CD4-positive, CD25-positive, alpha-beta regulatory T cell (primary cell): ENCODE results near the gene KRTAP5-4. TPM values are rescaled to one million over a fixed set of nuclear protein-coding genes. Genes with fewer than 3 reads are reported as not detected.

Source experiments
- ATAC-seq, 2 donors: fragments of 150-1000 bp; cut with Tn5 transposase; one replicate each; pipeline ENCODE4 v1.10.0; 2021; ENCODE audit warnings: low read depth in 2 of 2, moderate number of reproducible peaks in 2 of 2, moderate library complexity in 1 of 2
- DNase-seq, 3 donors: peaks; one replicate each; pipeline versions ENCODE4 v3.0.0 to v3.0.0-alpha.2; 2012 to 2022; ENCODE audit warnings: mixed read lengths in 1 of 3
- H3K27ac ChIP-seq: one replicate; pipeline ENCODE4 v1.7.0; 2013; ENCODE audit warnings: mild to moderate bottlenecking, low read length; ENCODE audit not compliant: insufficient read depth, poor library complexity, severe bottlenecking
- H3K27me3 ChIP-seq: one replicate; pipeline ENCODE4 v1.7.0; 2013; ENCODE audit warnings: low read length; ENCODE audit not compliant: control insufficient read depth, insufficient read depth
- H3K36me3 ChIP-seq: one replicate; pipeline ENCODE4 v1.7.0; 2013; ENCODE audit warnings: mild to moderate bottlenecking, low read length, moderate library complexity; ENCODE audit not compliant: control insufficient read depth, insufficient read depth
- H3K4me1 ChIP-seq: 2 replicates; pipeline ENCODE4 v1.7.0; 2013; ENCODE audit warnings: mild to moderate bottlenecking, low read length; ENCODE audit not compliant: insufficient read depth, control insufficient read depth, poor library complexity, severe bottlenecking
- H3K4me3 ChIP-seq: one replicate; pipeline ENCODE4 v1.7.0; 2013; ENCODE audit warnings: low read depth, mild to moderate bottlenecking, low read length, moderate library complexity
- H3K9me3 ChIP-seq, 2 experiments: 1 replicate in 1 of 2; 2 replicates in 1 of 2; pipeline ENCODE4 v1.7.0; 2013; ENCODE audit warnings: low read length in 2 of 2, mild to moderate bottlenecking in 1 of 2, moderate library complexity in 1 of 2; ENCODE audit not compliant: control insufficient read depth in 2 of 2
- H3K27ac Mint-ChIP-seq, 3 donors: one replicate each; pipeline ENCODE4 v1.8.0; 2020 to 2022; ENCODE audit warnings: mild to moderate bottlenecking in 3 of 3, mixed read lengths in 3 of 3, moderate library complexity in 2 of 3
- H3K27me3 Mint-ChIP-seq: one replicate; pipeline ENCODE4 v1.8.0; 2022; ENCODE audit warnings: mild to moderate bottlenecking, mixed read lengths
- H3K36me3 Mint-ChIP-seq: one replicate; pipeline ENCODE4 v1.8.0; 2020; ENCODE audit warnings: mixed read lengths
- H3K4me1 Mint-ChIP-seq, 4 donors: one replicate each; pipeline ENCODE4 v1.8.0; 2020 to 2022; ENCODE audit warnings: mixed read lengths in 4 of 4, mild to moderate bottlenecking in 1 of 4
- H3K4me3 Mint-ChIP-seq, 4 donors: one replicate each; pipeline ENCODE4 v1.8.0; 2020 to 2022; ENCODE audit warnings: mild to moderate bottlenecking in 4 of 4, mixed read lengths in 4 of 4, moderate library complexity in 3 of 4
- H3K9me3 Mint-ChIP-seq, 7 donors: one replicate each; pipeline ENCODE4 v1.8.0; 2020 to 2022; ENCODE audit warnings: mixed read lengths in 7 of 7, mild to moderate bottlenecking in 3 of 7, moderate library complexity in 2 of 7
- polyA plus RNA-seq, 4 donors: library from polyadenylated mRNA; unstranded; fragments of 300-500 nt; fragmentation: Illumina TruSeq; gene quantifications; one replicate each; pipeline ENCODE4 v1.2.3, GENCODE V29; 2021
- total RNA-seq: library from RNA; stranded (reverse); gene quantifications from one replicate; pipeline ENCODE4 v1.2.3, GENCODE V29; 2022

KRTAP5-4 gene
- total and polyA plus RNA-seq, 5 donors from 2014 or later = not detected

- H3K27ac Mint-ChIP-seq = no peak overlapping the region
- Histone ChIP-seq H3K27ac (no peak overlapping the region), H3K4me3 (no peak overlapping the region), H3K27me3 (no peaks in the 10 kb centered on the region), H3K36me3 (no peaks in the 10 kb centered on the region), H3K4me1 (no peaks in the 10 kb centered on the region), H3K9me3 (no peaks in the 10 kb centered on the region)
- no peak overlapping the region for H3K4me3 Mint-ChIP-seq
- ATAC-seq (no peak), DNase-seq (no peak)
- H3K4me1 Mint-ChIP-seq = peaks cover 0 to 9% (median 1%) of the 10 kb centered on the region in 4 donors
- no peaks in the 10 kb centered on the region for H3K36me3 Mint-ChIP-seq
- H3K9me3 Mint-ChIP-seq = peaks cover 0 to 2% (median 0%) of the 10 kb centered on the region in 7 donors
- peaks cover 19% of the 10 kb centered on the region for H3K27me3 Mint-ChIP-seq
These were observed 16.4 kb upstream of the KRTAP5-4 start for GRCh38 chr11:1638344-1638743.

- DNase-seq (no peak), ATAC-seq (no peak)
- Histone ChIP-seq H3K9me3 (no peaks in the 10 kb centered on the region), H3K4me3 (no peak overlapping the region), H3K4me1 (no peaks in the 10 kb centered on the region), H3K27ac (no peak overlapping the region), H3K36me3 (no peaks in the 10 kb centered on the region), H3K27me3 (no peaks in the 10 kb centered on the region)
- Mint-ChIP-seq H3K4me3 (no peak overlapping the region), H3K4me1 (peaks cover 0 to 9% (median 2%) of the 10 kb centered on the region in 4 donors), H3K27me3 (peaks cover 23% of the 10 kb centered on the region), H3K9me3 (peaks cover 0 to 2% (median 0%) of the 10 kb centered on the region in 7 donors), H3K36me3 (no peaks in the 10 kb centered on the region), H3K27ac (no peak overlapping the region)
These were observed 15.7 kb upstream of the KRTAP5-4 start for GRCh38 chr11:1637628-1638027.

- Mint-ChIP-seq H3K9me3 (peaks cover 0 to 2% (median 0%) of the 10 kb centered on the region in 7 donors), H3K27me3 (peaks cover 31% of the 10 kb centered on the region), H3K4me3 (no peak overlapping the region), H3K4me1 (peaks cover 0 to 9% (median 6%) of the 10 kb centered on the region in 4 donors), H3K36me3 (no peaks in the 10 kb centered on the region), H3K27ac (no peak overlapping the region)
- Histone ChIP-seq H3K4me1 (no peaks in the 10 kb centered on the region), H3K4me3 (no peak overlapping the region), H3K9me3 (no peaks in the 10 kb centered on the region), H3K36me3 (no peaks in the 10 kb centered on the region), H3K27ac (no peak overlapping the region), H3K27me3 (no peaks in the 10 kb centered on the region)
- DNase-seq = no peak
- ATAC-seq = no peak
These were observed 14.5 kb upstream of the KRTAP5-4 start for GRCh38 chr11:1636291-1636950.

GRCh38 chr11:1633864-1634263 is 11.9 kb upstream of the KRTAP5-4 start:
- H3K4me1 Mint-ChIP-seq = peaks cover 0 to 19% (median 2%) of the 10 kb centered on the region in 4 donors
- no peak for DNase-seq

GRCh38 chr11:1632053-1632714 is 10.2 kb upstream of the KRTAP5-4 start:
- no peak overlapping the region for H3K27ac Mint-ChIP-seq
- DNase-seq (no peak), ATAC-seq (no peak)
- no peaks in the 10 kb centered on the region for H3K36me3 Mint-ChIP-seq
- no peaks in the 10 kb centered on the region for H3K9me3 ChIP-seq
- no peaks in the 10 kb centered on the region for H3K27me3 ChIP-seq
- H3K4me1 Mint-ChIP-seq = peaks cover 0 to 20% (median 2%) of the 10 kb centered on the region in 4 donors
- H3K27me3 Mint-ChIP-seq = peaks cover 32% of the 10 kb centered on the region
- no peaks in the 10 kb centered on the region for H3K36me3 ChIP-seq
- no peak overlapping the region for H3K27ac ChIP-seq
- H3K4me3 ChIP-seq = no peak overlapping the region
- H3K9me3 Mint-ChIP-seq = peaks cover 0 to 2% (median 0%) of the 10 kb centered on the region in 7 donors
- peak overlapping the region in 1 of 4 donors; percentile 1 for H3K4me3 Mint-ChIP-seq
- peaks cover 9% of the 10 kb centered on the region for H3K4me1 ChIP-seq

More at GRCh38 chr11:1633864-1634263, 11.9 kb upstream of the KRTAP5-4 start:
- Mint-ChIP-seq H3K27ac (no peak overlapping the region), H3K36me3 (no peaks in the 10 kb centered on the region), H3K27me3 (peaks cover 23% of the 10 kb centered on the region), H3K4me3 (no peak overlapping the region), H3K9me3 (peaks cover 0 to 2% (median 0%) of the 10 kb centered on the region in 7 donors)
- no peak for ATAC-seq
- Histone ChIP-seq H3K36me3 (no peaks in the 10 kb centered on the region), H3K4me1 (peaks cover 5% of the 10 kb centered on the region), H3K27me3 (no peaks in the 10 kb centered on the region), H3K27ac (no peak overlapping the region), H3K4me3 (no peak overlapping the region), H3K9me3 (no peaks in the 10 kb centered on the region)

GRCh38 chr11:1631066-1631568 is 9.2 kb upstream of the KRTAP5-4 start:
- Histone ChIP-seq H3K27me3 (no peaks in the 10 kb centered on the region), H3K9me3 (no peaks in the 10 kb centered on the region), H3K27ac (no peak overlapping the region), H3K36me3 (no peaks in the 10 kb centered on the region), H3K4me1 (peaks cover 9% of the 10 kb centered on the region), H3K4me3 (no peak overlapping the region)
- no peak overlapping the region for H3K4me3 Mint-ChIP-seq
- DNase-seq (no peak), ATAC-seq (no peak)
- no peaks in the 10 kb centered on the region for H3K9me3 Mint-ChIP-seq
- H3K27me3 Mint-ChIP-seq = peaks cover 38% of the 10 kb centered on the region
- no peaks in the 10 kb centered on the region for H3K36me3 Mint-ChIP-seq
- H3K4me1 Mint-ChIP-seq = peaks cover 0 to 20% (median 2%) of the 10 kb centered on the region in 4 donors
- H3K27ac Mint-ChIP-seq = peak overlapping the region in 1 of 3 donors; percentile 14

- Histone ChIP-seq H3K27me3 (no peaks in the 10 kb centered on the region), H3K36me3 (no peaks in the 10 kb centered on the region), H3K4me1 (peaks cover 9% of the 10 kb centered on the region), H3K4me3 (no peak overlapping the region), H3K9me3 (no peaks in the 10 kb centered on the region), H3K27ac (no peak overlapping the region)
- peaks cover 0 to 20% (median 2%) of the 10 kb centered on the region in 4 donors for H3K4me1 Mint-ChIP-seq
- no peak for ATAC-seq
- no peak overlapping the region for H3K4me3 Mint-ChIP-seq
- no peaks in the 10 kb centered on the region for H3K9me3 Mint-ChIP-seq
- DNase-seq = no peak
- H3K36me3 Mint-ChIP-seq = no peaks in the 10 kb centered on the region
- H3K27ac Mint-ChIP-seq = peak overlapping the region in 1 of 3 donors; percentile 64
- peaks cover 41% of the 10 kb centered on the region for H3K27me3 Mint-ChIP-seq
These were observed 8.3 kb upstream of the KRTAP5-4 start for GRCh38 chr11:1630271-1630670.
